Peyer's patch (tissue), 4 donors: ENCODE data around the gene KIFAP3.

Experiments used
- POLR2A ChIP-seq, 2 donors: fragments of 450-650 bp; IDR thresholded peaks; one replicate each; pipeline ENCODE4 v1.5.1; 2017; ENCODE audit warnings: antibody characterized with exemption in 2 of 2, mild to moderate bottlenecking in 2 of 2, moderate library complexity in 2 of 2
- TF ChIP-seq, protein P1 (sequence below), 6 experiments: fragments of 450-650 bp in 4 of 6; fragments of 200-600 bp in 2 of 6; sonication (generic) in 1 of 6; IDR thresholded peaks; one replicate each; pipeline ENCODE4 v1.5.1; 2017 to 2019; ENCODE audit warnings: antibody characterized with exemption in 6 of 6, mild to moderate bottlenecking in 3 of 6, moderate library complexity in 1 of 6

DNA sequence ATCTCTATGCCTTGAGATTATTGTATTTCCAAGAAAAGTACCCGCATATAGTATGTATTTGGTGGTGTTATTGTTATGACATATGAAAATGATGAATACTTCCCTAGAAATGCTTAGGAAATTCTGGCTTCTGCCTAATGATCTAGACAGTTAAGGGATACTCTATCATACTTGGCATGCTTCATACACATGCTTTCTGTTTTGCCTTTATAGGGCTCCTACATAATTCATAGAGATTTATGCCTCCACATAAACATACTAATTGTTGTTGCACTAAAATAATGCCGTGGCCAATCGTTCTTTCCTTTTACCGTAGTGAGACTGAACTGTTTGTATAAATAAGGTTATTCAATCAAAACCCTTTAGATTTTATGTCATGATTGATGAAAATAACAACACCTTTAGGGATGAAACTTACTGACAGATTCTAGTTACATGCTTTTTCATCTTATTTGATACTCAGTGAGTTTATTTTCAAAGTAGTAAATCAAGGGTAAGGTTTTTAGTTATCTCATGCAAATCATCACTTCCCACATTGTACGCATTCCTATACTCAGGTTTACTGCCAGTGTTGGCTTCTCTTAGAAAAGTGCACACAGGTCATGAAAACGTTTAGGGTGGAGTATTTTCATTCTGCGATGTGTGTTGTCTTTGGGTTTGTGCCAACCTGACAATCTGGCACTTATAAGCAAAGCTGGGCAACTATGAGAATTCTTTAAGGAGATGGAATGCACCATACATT lies 140.3 kb downstream of the KIFAP3 start:
- TF ChIP-seq, protein P1, sequence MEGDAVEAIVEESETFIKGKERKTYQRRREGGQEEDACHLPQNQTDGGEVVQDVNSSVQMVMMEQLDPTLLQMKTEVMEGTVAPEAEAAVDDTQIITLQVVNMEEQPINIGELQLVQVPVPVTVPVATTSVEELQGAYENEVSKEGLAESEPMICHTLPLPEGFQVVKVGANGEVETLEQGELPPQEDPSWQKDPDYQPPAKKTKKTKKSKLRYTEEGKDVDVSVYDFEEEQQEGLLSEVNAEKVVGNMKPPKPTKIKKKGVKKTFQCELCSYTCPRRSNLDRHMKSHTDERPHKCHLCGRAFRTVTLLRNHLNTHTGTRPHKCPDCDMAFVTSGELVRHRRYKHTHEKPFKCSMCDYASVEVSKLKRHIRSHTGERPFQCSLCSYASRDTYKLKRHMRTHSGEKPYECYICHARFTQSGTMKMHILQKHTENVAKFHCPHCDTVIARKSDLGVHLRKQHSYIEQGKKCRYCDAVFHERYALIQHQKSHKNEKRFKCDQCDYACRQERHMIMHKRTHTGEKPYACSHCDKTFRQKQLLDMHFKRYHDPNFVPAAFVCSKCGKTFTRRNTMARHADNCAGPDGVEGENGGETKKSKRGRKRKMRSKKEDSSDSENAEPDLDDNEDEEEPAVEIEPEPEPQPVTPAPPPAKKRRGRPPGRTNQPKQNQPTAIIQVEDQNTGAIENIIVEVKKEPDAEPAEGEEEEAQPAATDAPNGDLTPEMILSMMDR (IDR thresholded peaks at IDR 0.05) = no peak
- no peak for TF ChIP-seq POLR2A (IDR thresholded peaks at IDR 0.05)
